ENCODE data around the gene SYT13.

Gene SYT13

GRCh38 chr11:45285930-45286632 lies at the start of gene SYT13:
SYT13 (minus strand) TSS chr11:45286341; CDS start chr11:45286207, 134 bp downstream.
- peak; percentile 48 for DNase-seq

GRCh38 chr11:45335434-45335833 lies 49.3 kb upstream of the SYT13 start:
- DNase-seq = no peak

GRCh38 chr11:45334836-45335235 lies 48.7 kb upstream of the SYT13 start:
- DNase-seq = no peak

- DNase-seq = no peak
These were observed 48.3 kb upstream of the SYT13 start for GRCh38 chr11:45334410-45334809.

GRCh38 chr11:45333001-45333971 lies 47.1 kb upstream of the SYT13 start:
- DNase-seq = no peak

- peak; percentile 62 for DNase-seq
These were observed 46.3 kb upstream of the SYT13 start for GRCh38 chr11:45332276-45332934.

- DNase-seq = no peak
These were observed 45.7 kb upstream of the SYT13 start for GRCh38 chr11:45331839-45332238.

GRCh38 chr11:45328726-45329125 lies 42.6 kb upstream of the SYT13 start:
- DNase-seq = no peak

GRCh38 chr11:45324459-45324858 lies 38.3 kb upstream of the SYT13 start:
- DNase-seq = no peak

- no peak for DNase-seq
These were observed 37.6 kb upstream of the SYT13 start for GRCh38 chr11:45323601-45324249.

- DNase-seq = no peak
These were observed 36.9 kb upstream of the SYT13 start for GRCh38 chr11:45322891-45323600.

GRCh38 chr11:45322111-45322705 lies 36.1 kb upstream of the SYT13 start:
- DNase-seq = no peak

GRCh38 chr11:45321669-45322068 lies 35.5 kb upstream of the SYT13 start:
- no peak for DNase-seq

GRCh38 chr11:45321031-45321595 lies 35.0 kb upstream of the SYT13 start:
- DNase-seq = no peak

GRCh38 chr11:45320371-45320770 lies 34.2 kb upstream of the SYT13 start:
- DNase-seq = no peak

- no peak for DNase-seq
These were observed 32.9 kb upstream of the SYT13 start for GRCh38 chr11:45319077-45319476.

GRCh38 chr11:45318516-45318915 lies 32.4 kb upstream of the SYT13 start:
- DNase-seq = no peak

- DNase-seq = no peak
These were observed 30.1 kb upstream of the SYT13 start for GRCh38 chr11:45316258-45316657.

GRCh38 chr11:45314900-45315299 lies 28.8 kb upstream of the SYT13 start:
- no peak for DNase-seq

GRCh38 chr11:45313171-45313865 lies 27.2 kb upstream of the SYT13 start:
- no peak for DNase-seq
